Mesothelial cell of epicardium (in vitro differentiated cells): ENCODE data around the gene KIF16B. TPM values are rescaled to one million over a fixed set of nuclear protein-coding genes. Genes with fewer than 3 reads are reported as not detected.

Experiments used
- DNase-seq, 2 experiments: peaks; one replicate each; pipeline ENCODE4 v3.0.0; 2021; ENCODE audit warnings: low spot score in 2 of 2; ENCODE audit not compliant: unreplicated experiment in 2 of 2
- H3K27ac Mint-ChIP-seq: 2 replicates; pipeline ENCODE4 v1.8.0; 2021; ENCODE audit warnings: mixed read lengths
- H3K27me3 Mint-ChIP-seq: 2 replicates; pipeline ENCODE4 v1.8.0; 2021; ENCODE audit warnings: low read depth, mixed read lengths
- H3K36me3 Mint-ChIP-seq: 2 replicates; pipeline ENCODE4 v1.8.0; 2021; ENCODE audit warnings: mixed read lengths
- H3K4me1 Mint-ChIP-seq: 2 replicates; pipeline ENCODE4 v1.8.0; 2021; ENCODE audit warnings: mixed read lengths
- H3K4me3 Mint-ChIP-seq: 2 replicates; pipeline ENCODE4 v1.8.0; 2021; ENCODE audit warnings: mild to moderate bottlenecking, moderate library complexity, mixed read lengths
- H3K9me3 Mint-ChIP-seq: 2 replicates; pipeline ENCODE4 v1.8.0; 2021; ENCODE audit warnings: mixed read lengths
- total RNA-seq: library from RNA; stranded (reverse); gene quantifications from 3 replicates; pipeline ENCODE4 v1.2.1, GENCODE V29; 2021
- TF ChIP-seq, protein P1 (sequence below): fragments of 200-600 bp; sonication (generic); IDR thresholded peaks from one replicate; pipeline ENCODE4 v1.5.0; 2021; ENCODE audit warnings: antibody characterized with exemption; ENCODE audit not compliant: unreplicated experiment

Gene KIF16B
- total RNA-seq, 1 donor from 2014 or later = 12.8 TPM

DNA sequence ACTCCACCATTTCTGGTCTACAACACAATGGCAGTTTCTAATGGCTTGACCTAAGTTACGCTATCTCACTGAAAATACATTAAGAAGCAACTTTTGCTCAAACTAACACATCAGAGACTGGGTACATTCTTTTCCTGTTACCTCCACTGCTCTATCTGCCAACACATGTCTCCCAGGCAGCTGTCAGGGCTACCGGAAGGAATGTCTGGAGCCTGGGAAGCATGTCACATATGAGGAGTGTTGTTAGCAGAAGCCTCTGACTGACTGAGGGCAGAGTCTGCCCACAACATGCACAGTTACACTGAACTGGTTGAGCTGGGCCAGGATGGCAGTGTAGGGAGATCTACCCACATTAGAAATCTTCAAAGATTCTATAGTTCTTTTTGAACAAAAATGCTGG, 264.5 kb downstream of the KIF16B start:
- Mint-ChIP-seq H3K27me3 (no peaks in the 10 kb centered on the region), H3K36me3 (peaks cover 21% of the 10 kb centered on the region), H3K27ac (no peak overlapping the region), H3K9me3 (peaks cover 23% of the 10 kb centered on the region), H3K4me3 (no peak overlapping the region), H3K4me1 (no peaks in the 10 kb centered on the region)
- TF ChIP-seq, protein P1, sequence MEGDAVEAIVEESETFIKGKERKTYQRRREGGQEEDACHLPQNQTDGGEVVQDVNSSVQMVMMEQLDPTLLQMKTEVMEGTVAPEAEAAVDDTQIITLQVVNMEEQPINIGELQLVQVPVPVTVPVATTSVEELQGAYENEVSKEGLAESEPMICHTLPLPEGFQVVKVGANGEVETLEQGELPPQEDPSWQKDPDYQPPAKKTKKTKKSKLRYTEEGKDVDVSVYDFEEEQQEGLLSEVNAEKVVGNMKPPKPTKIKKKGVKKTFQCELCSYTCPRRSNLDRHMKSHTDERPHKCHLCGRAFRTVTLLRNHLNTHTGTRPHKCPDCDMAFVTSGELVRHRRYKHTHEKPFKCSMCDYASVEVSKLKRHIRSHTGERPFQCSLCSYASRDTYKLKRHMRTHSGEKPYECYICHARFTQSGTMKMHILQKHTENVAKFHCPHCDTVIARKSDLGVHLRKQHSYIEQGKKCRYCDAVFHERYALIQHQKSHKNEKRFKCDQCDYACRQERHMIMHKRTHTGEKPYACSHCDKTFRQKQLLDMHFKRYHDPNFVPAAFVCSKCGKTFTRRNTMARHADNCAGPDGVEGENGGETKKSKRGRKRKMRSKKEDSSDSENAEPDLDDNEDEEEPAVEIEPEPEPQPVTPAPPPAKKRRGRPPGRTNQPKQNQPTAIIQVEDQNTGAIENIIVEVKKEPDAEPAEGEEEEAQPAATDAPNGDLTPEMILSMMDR = no peak
- no peak for DNase-seq

DNA sequence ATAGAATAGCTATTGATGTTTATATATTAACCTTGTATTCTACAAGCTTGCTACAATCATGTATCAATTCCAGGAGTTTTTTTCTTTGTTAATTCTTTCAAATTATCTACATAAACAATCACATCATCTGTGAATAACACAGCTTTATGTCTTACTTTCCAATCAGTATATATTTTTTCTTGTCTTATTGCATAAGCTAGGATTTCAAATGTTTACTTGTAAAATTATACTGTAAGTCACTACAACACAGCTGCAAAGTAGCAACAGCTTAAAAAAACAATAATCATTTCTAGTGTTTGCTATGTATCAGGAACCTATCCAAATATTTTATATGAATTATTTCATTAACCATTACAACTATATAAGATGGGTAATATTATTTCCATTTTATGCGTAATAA, 270.4 kb downstream of the KIF16B start:
- Mint-ChIP-seq H3K4me3 (no peak overlapping the region), H3K36me3 (peaks cover 31% of the 10 kb centered on the region), H3K27ac (no peak overlapping the region), H3K9me3 (peaks cover 52% of the 10 kb centered on the region), H3K27me3 (no peaks in the 10 kb centered on the region), H3K4me1 (no peaks in the 10 kb centered on the region)
- DNase-seq = no peak
- TF ChIP-seq, protein P1 = no peak

DNA sequence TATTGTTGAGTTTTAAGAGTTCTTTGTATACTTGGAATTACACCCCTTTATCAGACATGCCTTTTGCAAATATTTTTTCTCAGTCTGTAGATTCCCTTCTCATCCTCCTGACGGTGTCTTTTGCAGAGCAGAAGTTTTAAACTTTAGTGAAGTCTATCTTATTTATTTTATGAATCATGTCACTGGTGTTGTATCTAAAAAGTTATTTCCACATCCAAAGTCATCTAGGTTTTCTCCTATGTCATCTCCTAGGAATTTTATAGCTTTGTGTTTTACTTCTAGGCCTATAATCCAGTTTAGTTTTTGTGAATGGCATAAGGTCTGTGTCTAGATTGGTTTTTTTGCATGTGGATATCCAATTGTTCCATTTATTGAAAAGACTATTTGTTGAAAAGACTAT, 271.3 kb downstream of the KIF16B start:
- Mint-ChIP-seq H3K27me3 (no peaks in the 10 kb centered on the region), H3K9me3 (peaks cover 54% of the 10 kb centered on the region), H3K36me3 (peaks cover 33% of the 10 kb centered on the region), H3K4me1 (no peaks in the 10 kb centered on the region), H3K4me3 (no peak overlapping the region), H3K27ac (no peak overlapping the region)
- DNase-seq = no peak
- TF ChIP-seq, protein P1 = no peak

DNA sequence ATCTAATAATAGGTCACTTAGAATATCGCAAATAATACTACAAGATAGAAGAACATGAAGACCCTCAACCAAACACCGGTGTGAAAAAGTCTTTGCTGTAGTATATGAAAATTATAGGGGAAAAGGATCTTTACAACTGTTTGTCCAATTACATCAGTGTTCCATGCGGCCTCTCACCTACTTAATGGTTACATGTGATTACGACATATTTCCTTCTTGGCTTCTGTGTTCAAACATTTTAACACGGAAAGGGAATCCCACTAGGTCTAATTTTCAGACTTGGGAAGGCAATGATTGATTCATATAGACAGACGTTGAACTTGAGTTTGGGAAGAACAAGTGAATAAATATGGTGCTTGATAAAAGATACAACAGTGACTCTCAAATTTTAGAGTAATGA, 273.4 kb downstream of the KIF16B start:
- TF ChIP-seq, protein P1 = no peak
- no peak overlapping the region for H3K27ac Mint-ChIP-seq
- DNase-seq = no peak
- no peak overlapping the region for H3K4me3 Mint-ChIP-seq
- no peaks in the 10 kb centered on the region for H3K27me3 Mint-ChIP-seq
- H3K4me1 Mint-ChIP-seq = no peaks in the 10 kb centered on the region
- peaks cover 23% of the 10 kb centered on the region for H3K36me3 Mint-ChIP-seq
- H3K9me3 Mint-ChIP-seq = peaks cover 42% of the 10 kb centered on the region

DNA sequence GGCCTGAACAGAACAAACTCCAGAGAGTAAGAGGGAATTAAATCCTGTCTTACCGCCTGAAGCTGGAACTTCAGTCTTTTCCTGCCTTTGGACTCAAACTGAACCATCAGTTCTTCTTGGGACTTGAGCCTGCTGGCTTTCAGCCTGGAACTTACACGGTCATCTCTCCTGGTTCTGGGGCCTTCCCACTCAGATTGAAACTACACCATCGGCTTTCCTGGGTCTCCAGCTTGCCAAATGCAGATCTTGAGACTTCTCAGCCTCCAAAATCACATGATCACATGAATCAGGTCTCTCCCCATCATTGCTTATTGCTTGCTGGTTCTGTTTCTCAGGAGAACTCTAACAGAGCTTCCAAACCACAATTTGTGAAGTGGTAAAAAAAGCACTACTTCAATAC, 276.3 kb downstream of the KIF16B start:
- Mint-ChIP-seq H3K9me3 (peaks cover 21% of the 10 kb centered on the region), H3K4me1 (no peaks in the 10 kb centered on the region), H3K27ac (no peak overlapping the region), H3K27me3 (no peaks in the 10 kb centered on the region), H3K36me3 (peaks cover 9% of the 10 kb centered on the region), H3K4me3 (no peak overlapping the region)
- TF ChIP-seq, protein P1 = no peak
- DNase-seq = no peak

DNA sequence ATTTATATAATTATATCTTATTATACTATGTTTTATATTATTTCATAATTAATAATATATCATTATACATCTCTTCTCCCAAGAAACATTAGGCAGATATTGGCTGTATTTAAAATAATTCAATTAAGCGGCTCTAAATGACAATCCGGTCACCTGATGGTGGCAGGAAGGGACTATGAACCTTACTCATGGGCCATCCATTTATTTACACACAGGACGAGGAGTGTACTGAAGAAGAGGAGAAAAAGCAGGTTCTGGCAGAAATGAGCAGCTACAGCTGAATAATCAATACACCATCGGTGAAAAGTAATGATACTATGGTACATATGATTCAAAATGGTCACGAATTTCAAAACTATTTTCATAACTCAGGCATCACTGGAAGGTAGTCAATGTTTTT, 277.7 kb downstream of the KIF16B start:
- TF ChIP-seq, protein P1 = no peak
- Mint-ChIP-seq H3K4me1 (no peaks in the 10 kb centered on the region), H3K36me3 (peaks cover 6% of the 10 kb centered on the region), H3K27me3 (no peaks in the 10 kb centered on the region), H3K4me3 (no peak overlapping the region), H3K27ac (no peak overlapping the region), H3K9me3 (peaks cover 9% of the 10 kb centered on the region)
- no peak for DNase-seq
